ENCODE results near the gene SLC34A3.

SLC34A3 gene

GRCh38 chr9:137263506-137263905, 32.8 kb downstream of the SLC34A3 start:
- DNase-seq = no peak

DNA sequence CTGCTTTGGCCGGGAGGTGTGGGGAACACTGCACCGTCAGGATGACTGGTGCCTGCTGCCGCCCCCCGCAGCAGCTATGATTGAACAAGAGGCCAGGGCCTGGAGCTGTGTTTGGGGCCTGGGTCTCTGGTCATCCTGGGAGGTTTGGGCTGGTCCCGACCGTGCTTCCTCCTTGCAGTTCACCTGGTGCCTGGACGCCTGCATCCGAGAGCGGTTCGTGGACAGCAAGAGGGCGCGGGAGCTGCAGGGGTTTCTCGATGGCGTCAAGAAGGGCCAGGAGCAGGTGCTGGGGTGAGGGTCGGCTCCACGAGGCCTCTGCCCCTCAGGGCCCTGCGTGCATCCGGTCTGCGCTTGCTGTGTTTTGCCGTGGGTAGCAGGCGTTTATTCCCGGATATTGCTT, 33.4 kb downstream of the SLC34A3 start:
- DNase-seq = no peak

GRCh38 chr9:137265496-137266161, 34.9 kb downstream of the SLC34A3 start:
- no peak for DNase-seq

GRCh38 chr9:137266162-137266527, 35.4 kb downstream of the SLC34A3 start:
- DNase-seq = no peak

DNA sequence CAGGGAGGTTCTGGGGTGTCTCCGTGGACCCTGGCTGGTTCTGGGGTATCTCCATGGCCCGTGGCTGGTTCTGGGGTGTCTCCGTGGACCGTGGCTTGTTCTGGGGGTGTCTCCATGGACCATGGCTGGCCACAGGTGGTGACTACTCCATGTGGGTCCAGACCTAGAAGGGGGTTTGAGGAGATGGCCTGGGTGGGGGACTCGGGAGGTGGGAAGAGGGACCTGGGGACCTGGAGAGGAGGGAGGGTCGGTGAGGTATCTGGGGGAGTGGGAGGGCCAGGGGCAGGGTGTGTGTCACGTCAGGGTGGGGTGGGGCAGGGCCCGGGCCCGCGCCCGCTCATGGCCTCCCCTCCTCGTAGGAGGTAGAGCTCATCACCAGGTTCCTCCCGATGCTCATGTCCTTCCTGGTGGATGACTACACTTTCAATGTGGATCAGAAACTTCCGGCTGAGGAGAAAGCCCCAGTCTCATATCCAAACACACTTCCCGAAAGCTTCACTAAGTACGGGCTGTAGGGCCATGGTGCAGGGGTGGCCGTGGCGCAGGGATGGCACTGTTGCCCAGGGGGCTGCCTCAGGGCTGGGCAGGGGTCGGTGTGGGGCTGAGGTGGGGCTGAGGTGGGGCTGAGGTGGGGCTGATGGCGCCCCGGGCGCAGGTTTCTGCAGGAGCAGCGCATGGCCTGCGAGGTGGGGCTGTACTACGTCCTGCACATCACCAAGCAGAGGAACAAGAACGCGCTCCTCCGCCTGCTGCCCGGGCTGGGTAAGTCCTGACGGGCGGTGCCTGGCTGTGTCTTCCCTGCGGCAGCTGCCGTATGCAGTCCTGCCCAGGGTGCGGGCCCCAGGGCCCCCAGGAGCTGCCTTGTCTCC, 36.1 kb downstream of the SLC34A3 start:
- no peak for DNase-seq

DNA sequence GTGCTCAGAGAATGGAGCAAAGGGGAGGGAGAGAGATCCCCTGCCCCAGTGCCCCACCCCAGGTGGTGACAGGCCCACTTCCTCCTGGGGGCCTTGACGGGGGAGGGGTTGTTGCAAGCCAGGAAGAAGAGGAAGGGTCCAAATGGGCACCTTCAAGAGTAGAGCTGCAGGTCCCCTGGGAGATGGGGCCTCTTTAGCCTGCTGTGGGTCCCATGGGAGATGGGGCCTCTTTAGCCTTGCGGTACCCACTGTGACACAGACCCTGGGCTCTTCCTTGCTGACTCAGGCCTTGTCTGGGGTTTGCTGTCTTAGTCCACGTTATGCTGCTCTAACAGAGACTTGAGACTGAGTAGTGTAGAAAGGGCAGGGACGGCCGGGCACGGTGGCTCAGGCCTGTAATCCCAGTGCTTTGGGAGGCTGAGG, 37.2 kb downstream of the SLC34A3 start:
- no peak for DNase-seq

DNA sequence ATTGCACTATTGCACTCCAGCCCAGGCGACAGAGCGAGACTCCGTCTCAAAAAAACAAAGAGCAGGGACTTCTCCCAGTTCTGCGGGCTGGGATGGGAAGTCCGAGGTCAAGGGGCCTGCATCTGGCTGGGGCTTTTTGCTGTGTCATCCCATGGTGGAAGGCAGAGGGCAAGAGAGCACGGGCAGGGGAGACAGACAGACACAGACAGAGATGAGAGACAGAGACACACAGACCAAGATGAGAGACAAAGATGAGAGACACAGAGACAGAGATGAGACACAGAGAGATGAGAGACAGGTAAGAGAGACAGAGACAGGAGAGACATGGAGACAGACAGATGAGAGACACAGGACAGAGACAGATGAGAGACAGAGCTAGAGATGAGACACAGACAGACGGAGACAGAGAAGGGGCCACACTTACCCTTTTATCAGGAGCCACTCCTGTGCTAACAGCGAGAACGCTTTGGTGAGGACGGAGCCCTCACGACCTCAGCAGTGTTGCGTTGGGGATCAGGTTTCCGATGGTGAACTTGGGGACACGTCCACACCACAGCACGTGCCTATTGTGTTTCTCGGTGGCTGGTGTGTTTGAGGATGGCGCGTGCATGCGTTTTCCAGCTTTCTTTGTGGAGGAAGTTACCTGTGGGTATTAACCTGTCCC, 38.0 kb downstream of the SLC34A3 start:
- DNase-seq = no peak

DNA sequence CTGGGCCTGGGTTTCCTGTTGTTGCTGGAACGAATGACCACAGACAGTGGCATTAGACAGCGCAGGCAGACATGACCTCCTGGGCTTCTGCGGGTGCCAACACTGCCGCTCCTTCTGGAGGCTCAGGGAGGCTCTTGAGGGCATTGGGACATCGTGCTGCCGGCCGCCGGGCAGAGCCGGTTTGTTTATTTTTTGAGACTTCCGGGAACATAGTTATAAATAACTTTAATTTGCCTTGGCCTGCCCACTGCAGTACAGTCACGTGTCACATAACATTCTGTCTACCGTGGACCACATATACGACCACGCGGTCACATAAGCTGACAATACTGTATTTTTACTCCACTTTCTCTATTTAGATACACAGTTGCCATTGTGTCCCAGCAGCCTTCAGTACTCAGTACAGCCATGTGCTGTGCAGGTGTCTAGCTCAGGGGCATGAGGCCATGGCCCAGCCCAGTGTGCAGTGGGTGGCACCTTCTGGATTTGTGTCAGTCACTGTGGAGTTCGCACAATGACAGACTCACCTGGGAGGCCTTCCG, 38.6 kb downstream of the SLC34A3 start:
- DNase-seq = no peak

DNA sequence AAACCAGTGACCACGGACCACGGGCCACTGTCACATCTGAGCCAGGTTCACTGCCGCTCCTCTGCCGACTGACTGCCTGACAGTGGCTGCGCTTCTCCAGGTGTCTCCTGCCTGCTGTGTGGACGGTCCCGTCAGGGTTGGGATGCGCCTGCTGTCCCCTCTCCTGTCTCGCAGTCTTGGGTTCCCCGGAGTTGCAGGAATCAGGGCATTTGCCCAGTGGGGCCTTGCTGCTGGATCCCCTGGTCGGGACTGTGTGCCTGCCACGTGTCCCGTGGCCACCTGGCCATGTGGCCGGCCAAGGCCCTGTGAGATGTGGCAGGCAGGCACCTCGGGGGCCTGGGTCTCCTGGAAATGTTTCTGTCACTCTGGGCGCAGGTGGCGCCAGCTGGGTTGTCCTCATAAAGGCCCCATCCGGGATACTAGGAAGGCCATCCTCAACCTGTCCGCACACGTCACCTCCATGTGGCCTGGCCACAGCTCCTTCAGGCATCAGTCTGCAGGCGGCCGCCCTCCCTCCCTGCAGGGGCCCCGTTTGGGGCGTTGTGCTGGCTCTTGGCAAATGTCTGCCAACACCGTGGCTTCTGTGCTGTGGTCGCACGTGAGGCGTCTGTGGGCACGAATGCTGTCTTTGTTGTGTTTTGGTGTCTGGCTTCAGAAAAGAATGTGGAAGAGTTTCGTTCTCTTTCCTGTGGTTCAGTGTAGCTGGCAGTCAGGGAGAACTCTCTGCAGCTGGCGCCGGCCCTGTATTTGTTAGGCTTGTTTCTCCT, 40.4 kb downstream of the SLC34A3 start:
- DNase-seq = no peak

GRCh38 chr9:137271696-137272076, 41.0 kb downstream of the SLC34A3 start:
- no peak for DNase-seq

GRCh38 chr9:137272241-137273094, 41.8 kb downstream of the SLC34A3 start:
- DNase-seq = no peak

GRCh38 chr9:137273095-137273490, 42.4 kb downstream of the SLC34A3 start:
- DNase-seq = no peak

DNA sequence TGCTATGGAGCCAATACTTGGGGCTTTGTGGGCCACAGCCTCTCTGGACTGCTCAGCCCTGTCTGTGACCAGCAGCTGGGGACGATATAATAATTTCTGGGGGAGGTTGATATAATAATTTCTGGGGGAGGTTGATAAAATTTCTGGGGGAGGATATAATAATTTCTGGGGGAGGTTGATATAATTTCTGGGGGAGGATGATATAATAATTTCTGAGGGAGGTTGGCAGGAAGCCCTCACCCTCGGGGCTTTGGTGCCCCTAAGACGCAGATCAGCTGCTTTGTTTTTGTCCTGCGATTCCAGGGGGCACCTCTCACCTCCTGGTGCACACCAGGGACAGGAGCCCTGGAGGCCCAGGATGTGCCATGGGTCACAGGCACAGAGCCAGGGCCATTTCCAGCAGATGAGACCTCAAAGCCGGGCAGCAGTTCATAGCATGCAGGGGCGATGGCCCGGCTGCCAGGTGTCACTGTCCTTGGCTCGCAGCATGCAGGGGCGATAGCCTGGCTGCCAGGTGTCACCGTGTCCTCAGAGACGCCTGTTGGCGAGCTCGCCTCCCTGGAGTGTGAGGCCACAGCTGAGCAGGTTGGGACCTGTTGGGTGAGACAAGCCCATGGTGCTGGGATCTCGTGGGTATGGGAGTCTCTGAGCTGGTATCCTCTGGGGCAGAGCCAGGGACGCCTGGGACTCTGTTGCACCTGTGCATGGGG, 43.1 kb downstream of the SLC34A3 start:
- DNase-seq = no peak

GRCh38 chr9:137275203-137275587, 44.5 kb downstream of the SLC34A3 start:
- no peak for DNase-seq

GRCh38 chr9:137275588-137276472, 45.1 kb downstream of the SLC34A3 start:
- no peak for DNase-seq

- no peak for DNase-seq
These were observed 46.0 kb downstream of the SLC34A3 start for GRCh38 chr9:137276473-137277328.

DNA sequence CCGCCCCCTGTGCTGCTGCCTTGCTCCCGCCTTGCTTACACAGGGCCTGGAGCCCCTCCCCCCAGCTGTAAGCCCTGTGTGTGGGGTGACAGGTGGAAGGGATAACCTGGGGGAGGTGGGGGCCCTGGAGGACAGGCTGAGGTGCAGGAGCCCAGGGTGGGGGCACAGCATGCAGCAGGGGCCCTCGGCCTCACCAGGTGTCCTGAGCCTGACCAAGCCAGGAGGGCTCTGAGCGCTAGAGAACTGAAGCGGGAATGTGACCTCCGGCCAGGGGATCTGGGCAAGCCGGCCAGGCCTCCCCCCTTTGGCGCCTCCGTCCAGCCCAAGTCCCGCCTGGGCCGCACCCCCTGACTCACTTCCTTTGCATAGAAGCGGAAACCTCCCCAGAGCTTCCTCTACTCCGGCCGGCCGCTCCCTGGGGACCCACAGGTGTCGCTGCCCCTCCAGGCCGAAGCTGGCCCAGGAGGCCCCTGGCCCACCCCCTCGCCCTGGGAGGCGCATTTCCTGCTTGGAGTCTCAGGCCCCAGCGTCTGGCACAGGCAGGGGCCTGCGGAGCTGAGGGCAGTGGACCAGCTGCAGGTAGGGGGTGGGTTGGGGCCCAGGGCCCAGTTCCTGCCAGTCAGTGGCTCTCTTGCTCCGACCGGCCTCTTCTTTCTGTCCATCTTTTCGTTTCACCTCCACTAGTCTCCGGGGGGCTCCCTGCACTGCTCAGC, 46.8 kb downstream of the SLC34A3 start, which contains the start of gene TOR4A:
TSS of gene TOR4A (plus strand) at position 398 of the 713 bp plus-strand sequence. CDS start 964 bp downstream, outside the sequence.
- no peak for DNase-seq

GRCh38 chr9:137278061-137278701, 47.5 kb downstream of the SLC34A3 start:
- DNase-seq = no peak
